ENCODE measurements around the gene ARHGAP6.
"Not testable (repeated sequence)": the region's sequence is repeated elsewhere in the genome, so short reads cannot be mapped to it uniquely, and the experiment has no call there.

Gene ARHGAP6

GRCh38 chrX:11135564-11136185 lies 530.0 kb downstream of the ARHGAP6 start:
- FAIRE-seq: peak; percentile 53

DNA sequence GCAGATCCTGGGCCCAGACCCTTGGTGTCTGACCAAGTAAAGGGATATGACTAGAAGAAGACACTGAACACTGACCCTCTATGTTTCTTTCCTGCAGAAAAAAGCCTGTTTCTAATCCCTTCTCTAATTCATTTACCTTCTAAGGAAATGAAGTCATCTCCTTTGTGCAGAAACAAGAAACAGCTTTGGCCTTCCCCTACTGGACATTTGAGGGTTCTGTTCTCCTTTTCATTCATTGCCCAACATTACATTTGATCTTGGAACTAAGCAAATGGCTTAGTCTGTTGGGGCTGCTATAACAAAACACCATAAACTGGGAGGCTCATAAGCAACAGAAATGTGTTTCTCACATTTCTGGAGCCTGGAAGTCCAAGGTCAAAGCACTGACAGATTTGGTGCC lies 534.6 kb downstream of the ARHGAP6 start:
- no peak for FAIRE-seq

DNA sequence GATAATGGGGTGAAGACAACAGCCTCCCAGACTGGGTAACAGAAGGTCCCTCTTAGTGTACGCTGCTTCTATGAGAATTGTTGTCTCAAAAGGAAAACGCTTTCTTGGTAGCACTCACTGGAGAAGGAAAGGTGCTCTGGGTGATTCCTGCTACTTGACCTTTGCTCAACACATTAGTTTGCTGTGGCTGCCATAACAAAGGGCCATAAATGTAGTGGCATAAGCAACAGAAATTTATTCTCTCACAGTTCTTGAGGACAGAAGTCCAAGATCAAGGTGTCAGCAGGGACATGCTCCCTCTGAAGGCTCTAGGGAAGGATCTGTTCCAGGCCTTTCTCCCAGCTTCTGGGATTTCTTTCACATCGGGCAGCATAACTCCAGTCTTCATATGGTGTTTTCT lies 535.6 kb downstream of the ARHGAP6 start:
- no peak for FAIRE-seq

DNA sequence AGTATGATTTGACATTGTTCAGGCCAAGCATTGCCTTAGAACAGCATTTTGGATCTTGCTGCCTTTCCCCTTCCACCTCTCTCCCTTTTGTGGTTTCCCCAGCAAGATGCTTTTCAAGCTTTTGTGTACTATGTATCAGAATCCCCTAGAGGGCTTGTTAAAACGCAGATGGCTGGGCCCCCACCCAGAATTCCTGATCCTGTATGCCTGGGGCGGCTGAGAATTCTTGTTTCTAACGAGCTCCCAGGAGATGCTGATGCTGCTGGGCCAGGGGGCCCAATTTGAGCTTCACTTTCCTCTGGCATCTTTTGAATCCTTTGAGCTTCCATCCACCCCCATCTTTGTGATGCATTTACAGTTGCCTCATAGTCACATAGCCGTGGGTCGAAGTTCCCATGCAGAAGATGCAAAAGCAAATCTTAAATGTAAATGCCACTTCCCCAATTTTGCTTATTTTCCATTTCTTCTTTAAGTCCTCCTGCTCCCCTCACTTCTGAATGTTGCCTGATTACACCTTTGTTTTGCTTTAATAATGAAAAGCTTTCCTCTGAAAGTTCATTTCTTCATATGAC lies 536.1 kb downstream of the ARHGAP6 start:
- no peak for FAIRE-seq

GRCh38 chrX:11125060-11125459 lies 540.7 kb downstream of the ARHGAP6 start:
- FAIRE-seq: no peak

DNA sequence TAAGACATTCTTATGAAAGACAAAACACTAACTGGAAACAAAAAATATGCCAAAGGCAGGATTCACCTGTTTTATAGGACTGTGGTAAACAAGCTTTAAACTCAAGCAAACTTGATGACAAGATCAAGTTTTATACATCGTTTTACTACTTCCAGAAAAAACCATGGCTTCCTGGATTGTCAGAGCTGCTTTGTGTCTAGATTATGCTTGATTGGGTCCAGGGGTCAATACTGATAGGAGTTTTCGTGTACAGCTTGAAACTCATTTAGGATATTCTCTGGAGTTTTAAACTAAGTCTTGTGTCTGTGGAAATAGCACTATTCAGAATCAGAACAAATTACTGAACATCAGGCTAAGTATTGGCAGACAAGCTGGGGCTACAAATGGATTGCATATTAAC lies 541.6 kb downstream of the ARHGAP6 start:
- FAIRE-seq: no peak

- FAIRE-seq: not testable (repeated sequence)
Observed at GRCh38 chrX:11123087-11123486, 542.6 kb downstream of the ARHGAP6 start.

DNA sequence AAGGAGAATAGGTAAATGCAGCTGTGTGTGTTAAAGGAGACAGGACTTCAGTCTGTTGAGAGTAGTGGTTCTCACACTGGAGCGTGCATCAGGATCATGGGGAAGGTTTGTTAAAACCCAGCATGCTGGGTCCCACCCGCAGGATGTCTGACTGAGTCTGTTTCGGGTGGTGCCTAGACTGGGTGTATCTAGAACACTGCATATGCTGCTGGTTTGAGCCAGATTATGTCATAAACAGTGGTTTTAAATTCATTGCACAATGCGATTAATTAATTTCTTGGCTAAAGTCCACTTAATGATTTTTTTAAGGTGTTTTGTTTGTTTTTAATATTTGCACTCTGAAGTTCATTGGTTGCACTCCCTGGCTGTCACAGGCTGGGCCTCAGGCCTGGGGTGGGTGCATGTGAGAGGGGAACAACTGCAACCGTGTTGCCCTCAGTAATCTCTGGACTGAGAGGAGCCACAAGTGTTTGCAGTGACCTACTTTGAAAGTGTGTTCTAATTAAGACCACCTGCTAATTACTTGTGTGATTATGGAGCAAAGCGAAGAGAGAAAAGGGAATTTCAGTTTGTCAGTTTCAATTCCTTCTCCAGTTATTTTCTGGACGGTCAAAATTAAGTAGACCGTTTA lies 546.3 kb downstream of the ARHGAP6 start:
- FAIRE-seq: no peak

DNA sequence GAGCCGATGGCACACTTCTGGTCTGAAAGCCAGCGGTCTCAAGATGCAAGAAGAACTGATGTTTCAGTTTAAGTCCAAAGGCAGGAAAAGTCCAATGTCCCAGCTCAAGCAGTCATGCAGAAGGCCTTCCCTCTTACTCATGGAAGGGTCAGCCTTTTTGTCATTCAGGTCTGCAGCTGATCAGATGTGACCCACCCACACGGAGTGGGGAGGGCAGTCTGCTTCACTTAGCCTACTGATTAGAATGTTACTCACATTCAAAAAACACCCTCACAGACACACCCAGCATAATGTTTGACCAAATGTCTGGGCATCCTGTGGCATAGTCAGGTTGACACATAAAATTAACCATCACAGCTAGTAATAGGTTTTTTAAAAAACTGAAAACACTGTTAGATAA lies 548.0 kb downstream of the ARHGAP6 start:
- FAIRE-seq: no peak

DNA sequence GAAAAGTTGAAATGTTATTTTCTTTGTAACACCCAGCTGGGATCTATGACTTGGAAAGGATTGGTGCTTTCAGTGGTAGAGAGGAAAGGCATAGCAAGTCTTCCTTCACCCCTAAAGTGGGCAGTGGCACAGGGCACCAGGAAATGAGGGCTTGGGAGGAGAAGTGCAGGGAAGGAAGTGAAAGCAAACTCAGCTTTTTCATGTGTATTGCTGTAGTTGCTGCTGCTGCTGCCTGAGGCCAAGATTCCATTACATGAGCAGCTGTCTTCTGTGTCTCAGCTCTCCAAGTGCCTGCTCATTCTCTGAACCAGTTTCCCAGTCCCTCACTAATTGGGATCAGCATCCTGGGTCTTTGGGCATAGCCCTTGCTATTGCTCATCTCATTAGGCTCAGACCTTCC lies 552.0 kb downstream of the ARHGAP6 start:
- no peak for FAIRE-seq

DNA sequence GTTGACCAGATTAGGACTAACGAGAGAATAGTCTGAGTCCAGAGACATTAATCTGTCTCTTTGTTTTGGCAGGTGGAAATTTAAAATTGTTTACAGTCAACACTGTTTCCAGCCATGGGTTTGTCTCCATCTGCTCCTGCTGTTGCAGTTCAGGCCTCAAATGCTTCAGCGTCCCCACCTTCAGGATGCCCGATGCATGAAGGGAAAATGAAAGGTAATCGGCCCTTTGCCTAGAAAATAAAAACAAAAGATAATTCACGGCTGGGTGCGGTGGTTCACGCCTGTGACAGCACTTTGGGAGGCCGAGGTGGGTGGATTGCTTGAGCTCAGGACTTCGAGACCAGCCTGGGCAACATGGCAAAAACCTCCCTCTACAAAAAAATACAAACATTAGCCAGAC lies 553.8 kb downstream of the ARHGAP6 start:
- FAIRE-seq: no peak

DNA sequence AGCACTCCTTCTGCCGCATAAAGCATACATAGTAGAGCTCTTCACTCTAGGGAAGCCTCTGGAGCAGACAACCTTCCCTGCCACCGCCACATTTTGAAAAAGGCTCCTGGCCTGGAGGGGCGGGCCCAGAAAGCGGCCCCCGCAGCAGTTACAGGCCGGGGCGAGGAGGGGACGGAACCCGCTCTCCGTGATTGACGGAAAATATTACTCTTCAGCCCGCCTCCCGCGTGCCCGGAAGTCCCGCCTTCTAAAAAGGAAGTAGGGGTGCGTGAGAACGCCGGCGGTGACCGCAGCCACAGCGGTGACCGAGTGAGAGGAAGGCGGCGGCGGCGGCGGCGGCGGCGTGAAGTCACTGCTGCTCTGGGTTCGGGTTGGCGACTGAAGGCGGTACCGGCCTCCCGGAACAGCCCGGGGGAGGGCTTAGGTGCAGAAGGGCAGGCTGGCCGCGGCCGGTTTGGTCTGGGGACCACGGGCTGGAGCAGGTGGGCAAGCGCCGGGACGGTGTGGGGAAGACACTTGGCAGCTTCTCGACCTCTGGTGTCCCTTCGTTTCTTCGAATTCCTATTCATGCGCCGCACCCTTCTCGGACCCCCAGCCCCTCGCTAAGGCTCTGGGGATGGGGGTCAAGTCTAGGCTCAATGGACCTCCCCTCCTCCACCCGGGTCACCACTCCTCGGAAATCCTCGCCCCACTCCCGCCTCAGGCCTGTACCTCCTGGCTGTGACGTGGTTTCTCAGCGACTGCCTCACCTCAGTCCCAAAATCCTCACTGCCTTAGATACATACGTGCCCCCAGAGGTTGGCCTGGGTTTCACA lies 554.5 kb downstream of the ARHGAP6 start, which contains the start of gene HCCS:
Gene HCCS, plus strand, starts transcription at position 296 of the 815 bp plus-strand sequence. CDS start 729 bp downstream, outside the sequence.
- peak; percentile 98 for FAIRE-seq

GRCh38 chrX:11109968-11110367 lies 555.8 kb downstream of the ARHGAP6 start:
- no peak for FAIRE-seq

GRCh38 chrX:11108253-11108941 lies 557.3 kb downstream of the ARHGAP6 start:
- FAIRE-seq: no peak

GRCh38 chrX:11105080-11105479 lies 560.6 kb downstream of the ARHGAP6 start:
- FAIRE-seq: no peak

DNA sequence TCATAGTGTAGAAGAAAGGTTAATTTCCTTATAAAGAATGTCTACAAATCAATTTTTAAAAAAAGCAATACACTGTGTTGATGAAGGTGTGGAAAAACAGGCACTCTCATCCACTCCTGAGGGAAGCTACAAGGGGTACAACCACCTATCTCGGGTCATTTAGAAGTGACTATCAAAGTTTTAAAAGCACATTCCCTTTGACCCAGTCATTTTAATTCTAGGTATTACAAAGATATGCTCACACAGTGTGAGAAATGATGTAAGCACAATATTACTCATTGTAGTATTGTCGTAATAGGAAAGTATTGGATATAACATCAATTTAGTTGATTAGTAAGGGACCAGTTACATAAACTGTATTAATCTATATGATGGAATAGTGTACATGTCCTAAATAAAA lies 562.0 kb downstream of the ARHGAP6 start:
- no peak for FAIRE-seq

DNA sequence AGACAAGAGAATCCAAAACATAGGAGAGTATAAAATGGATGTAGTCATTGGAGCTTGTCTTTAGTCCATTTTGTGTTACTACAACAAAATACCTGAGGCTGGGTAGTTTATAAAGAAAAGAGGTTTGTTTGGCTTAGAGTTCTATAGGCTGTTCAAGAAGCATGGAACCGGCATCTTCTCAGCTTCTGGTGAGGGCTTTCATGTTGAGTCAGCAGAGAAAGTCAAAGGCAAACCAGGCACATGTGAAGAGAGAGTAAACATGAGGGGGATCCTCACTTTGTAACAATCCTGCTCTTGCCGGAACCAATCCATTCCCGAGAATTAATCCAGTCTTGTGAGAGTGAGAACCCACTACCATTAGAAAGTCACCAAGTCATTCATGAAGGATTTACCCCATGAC lies 562.7 kb downstream of the ARHGAP6 start:
- FAIRE-seq: no peak

GRCh38 chrX:11100281-11101035 lies 565.3 kb downstream of the ARHGAP6 start:
- peak; percentile 41 for FAIRE-seq

DNA sequence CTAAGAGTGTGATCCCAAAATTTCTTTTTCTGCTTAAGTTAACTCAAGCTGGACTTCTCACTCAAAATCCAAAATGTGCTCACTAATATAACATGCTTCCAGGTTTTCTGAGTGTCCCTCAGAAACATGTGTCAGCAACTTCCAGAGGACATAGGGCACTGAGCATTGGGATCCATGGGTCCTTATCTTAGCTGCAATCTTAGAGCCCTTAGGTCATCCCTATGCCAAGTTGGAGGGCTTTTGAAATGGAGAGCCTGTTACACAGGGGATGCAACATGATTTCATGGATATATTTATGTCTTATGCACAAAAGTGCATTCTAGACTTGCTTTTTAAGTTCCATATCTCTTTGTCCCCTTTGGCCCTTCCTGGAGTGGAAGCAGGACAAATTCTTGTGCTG lies 566.3 kb downstream of the ARHGAP6 start:
- FAIRE-seq: no peak

GRCh38 chrX:11097933-11098332 lies 567.8 kb downstream of the ARHGAP6 start:
- no peak for FAIRE-seq

DNA sequence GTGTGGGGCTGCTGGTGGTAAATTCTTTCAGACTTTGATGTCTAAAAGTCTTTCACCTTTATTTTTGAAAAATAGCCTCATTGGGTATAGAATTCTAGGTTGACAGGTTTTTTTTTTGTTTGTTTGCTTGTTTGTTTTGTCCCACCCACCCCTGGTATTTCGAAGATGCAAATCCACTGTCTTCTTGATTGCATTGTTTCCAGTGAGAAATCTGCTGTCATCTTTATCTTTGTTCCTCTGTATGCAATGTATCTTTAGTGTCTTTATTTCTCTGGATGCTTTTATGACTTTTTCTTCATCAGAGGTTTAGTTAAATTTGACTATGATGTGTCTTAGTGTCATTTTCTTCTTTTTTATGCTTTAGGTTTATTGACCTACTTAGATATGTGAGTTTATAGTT lies 575.9 kb downstream of the ARHGAP6 start:
- no peak for FAIRE-seq
